ENCODE measurements around the gene PYROXD2. TPM values are rescaled to one million over a fixed set of nuclear protein-coding genes. Genes with fewer than 3 reads are reported as not detected.

Gene PYROXD2
- total and polyA plus RNA-seq, 2 of the 8 experiments (the other 6 are each of a cell fraction or from before 2014, with no cell fraction given) = 3.2 to 5.4 TPM

DNA sequence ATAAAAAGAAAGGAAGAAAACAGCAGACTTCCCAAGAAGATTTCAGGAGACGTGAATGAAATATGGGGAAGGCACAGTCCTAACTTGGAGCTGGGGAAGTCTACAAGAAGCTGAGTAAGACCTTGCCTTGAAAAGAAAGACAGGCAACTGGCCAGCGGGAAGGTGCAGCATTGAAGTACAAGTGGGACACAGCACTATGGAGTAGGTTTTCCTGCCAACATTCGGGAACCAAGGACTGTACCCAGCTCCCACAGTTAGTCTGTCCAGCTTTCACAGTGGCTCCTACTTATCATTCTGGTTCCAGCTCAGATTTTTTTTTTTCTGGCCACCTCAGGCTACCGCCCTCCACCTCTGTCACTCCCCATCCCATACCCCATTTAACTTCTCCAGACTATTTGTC is 21.7 kb upstream of the PYROXD2 start:
- DNase-seq (ENCODE audit: low read depth in 1 of 2, low spot score in 2 of 2) = no peak
- Histone ChIP-seq H3K4ac (replicated peaks; ENCODE audit: insufficient read length, low read depth, low read length) (no peak overlapping the region), H2BK20ac (ENCODE audit: low read length) (no peak overlapping the region), H3K23me2 (ENCODE audit: low read depth, low read length) (no peaks in the 10 kb centered on the region), H3K27me3 (replicated peaks in 1 of 4; ENCODE audit: control insufficient read depth in 3 of 4, extremely low read depth in 1 of 4, insufficient read depth in 3 of 4, low read length in 3 of 4) (no peaks in the 10 kb centered on the region), H4K91ac (replicated peaks; ENCODE audit: insufficient read length, low read length) (no peak overlapping the region), H2BK5ac (ENCODE audit: low read depth, low read length) (no peak overlapping the region), H3K4me1 (replicated peaks in 1 of 4; ENCODE audit: control insufficient read depth in 3 of 4, insufficient read depth in 4 of 4, low read length in 3 of 4) (no peaks in the 10 kb centered on the region), H3K4me3 (ENCODE audit: extremely low read depth in 1 of 4, insufficient read depth in 2 of 4, low read depth in 3 of 4, low read length in 4 of 4) (no peak overlapping the region), H2BK12ac (ENCODE audit: low read depth, low read length) (no peak overlapping the region), H3K9ac (replicated peaks in 1 of 4; ENCODE audit: extremely low read depth in 1 of 4, low read depth in 3 of 4, low read length in 3 of 4) (no peak overlapping the region), H3K79me2 (ENCODE audit: control insufficient read depth in 1 of 2, insufficient read depth in 2 of 2, low read length in 2 of 2) (no peaks in the 10 kb centered on the region), H2BK120ac (replicated peaks; ENCODE audit: low read depth, low read length) (no peak overlapping the region), H3K27ac (ENCODE audit: low read depth, low read length) (no peak overlapping the region), H4K5ac (ENCODE audit: insufficient read length, low read depth, low read length) (no peak overlapping the region), H3K79me1 (ENCODE audit: low read depth, low read length) (no peaks in the 10 kb centered on the region), H3K14ac (ENCODE audit: insufficient read length) (no peak overlapping the region), H4K20me1 (replicated peaks in 1 of 2; ENCODE audit: control insufficient read depth in 1 of 2, insufficient read depth in 2 of 2, low read length in 2 of 2) (peaks cover 0 to 2% of the 10 kb centered on the region in 2 experiments), H2AK5ac (ENCODE audit: low read depth, low read length) (no peak overlapping the region), H3K36me3 (ENCODE audit: control insufficient read depth in 2 of 4, insufficient read depth in 4 of 4, low read length in 3 of 4) (peaks cover 2 to 61% (median 36%) of the 10 kb centered on the region in 4 experiments; a peak in 6 of 8 replicates), H4K8ac (ENCODE audit: extremely low read depth, insufficient read depth, low read length) (no peak overlapping the region), H3K9me3 (ENCODE audit: insufficient read depth in 2 of 2, low read depth in 1 of 2, low read length in 1 of 2) (peaks cover 11 to 16% of the 10 kb centered on the region in 2 experiments), H3K18ac (ENCODE audit: extremely low read depth, low read length) (no peak overlapping the region), H3K23ac (ENCODE audit: insufficient read length) (no peak overlapping the region), H3K4me2 (ENCODE audit: insufficient read depth in 1 of 2, low read depth in 2 of 2, low read length in 2 of 2) (no peak overlapping the region), H2BK15ac (ENCODE audit: low read length) (no peak overlapping the region), H3K56ac (replicated peaks; ENCODE audit: insufficient read length, low read depth, low read length) (no peak overlapping the region), H2AFZ (ENCODE audit: low read length) (no peak overlapping the region)
- no peak for FAIRE-seq
- ChIA-PET CTCF (ENCODE audit: partially characterized antibody) (interaction anchor here (0.6 to 1.1 kb wide), 2 partner anchors 128 to 522 kb away, joined by 3 read pairs; no protein-coding TSS in a partner anchor), POLR2A (ENCODE audit: partially characterized antibody) (interaction anchor here (1.4 kb wide), 1 partner anchor 9 kb away, joined by 3 read pairs; no protein-coding TSS in a partner anchor)
- WGBS, 2 experiments (ENCODE audit: extremely low coverage in 1 of 2, insufficient coverage in 1 of 2, insufficient read length in 1 of 2, insufficient replicate concordance in 2 of 2, low coverage in 1 of 2, low lambda C conversion rate in 2 of 2, missing lambda C conversion rate in 1 of 2) = 91% methylated on average over 4 of the region's 4 CpGs; no CpG with 5 or more reads in 1 of the 2 experiments
- no peak for TF ChIP-seq CHD1 (IDR thresholded peaks at IDR 0.05; ENCODE audit: low read depth, low read length)
- no peak for TF ChIP-seq SP4 (IDR thresholded peaks at IDR 0.05; ENCODE audit: low read length)
- TF ChIP-seq FOSL1 (IDR thresholded peaks at IDR 0.05; ENCODE audit: insufficient read depth, low read depth, low read length) = no peak
- TF ChIP-seq, protein P1, sequence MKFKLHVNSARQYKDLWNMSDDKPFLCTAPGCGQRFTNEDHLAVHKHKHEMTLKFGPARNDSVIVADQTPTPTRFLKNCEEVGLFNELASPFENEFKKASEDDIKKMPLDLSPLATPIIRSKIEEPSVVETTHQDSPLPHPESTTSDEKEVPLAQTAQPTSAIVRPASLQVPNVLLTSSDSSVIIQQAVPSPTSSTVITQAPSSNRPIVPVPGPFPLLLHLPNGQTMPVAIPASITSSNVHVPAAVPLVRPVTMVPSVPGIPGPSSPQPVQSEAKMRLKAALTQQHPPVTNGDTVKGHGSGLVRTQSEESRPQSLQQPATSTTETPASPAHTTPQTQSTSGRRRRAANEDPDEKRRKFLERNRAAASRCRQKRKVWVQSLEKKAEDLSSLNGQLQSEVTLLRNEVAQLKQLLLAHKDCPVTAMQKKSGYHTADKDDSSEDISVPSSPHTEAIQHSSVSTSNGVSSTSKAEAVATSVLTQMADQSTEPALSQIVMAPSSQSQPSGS (IDR thresholded peaks at IDR 0.05; ENCODE audit: low read length) = no peak
- no peak for TF ChIP-seq SRF (IDR thresholded peaks at IDR 0.05; ENCODE audit: low read depth, low read length)
- no peak for TF ChIP-seq HDAC6 (IDR thresholded peaks at IDR 0.05; ENCODE audit: low read depth, low read length)

All from H1 (cell line).